IMR-90 (cell line): ENCODE data around the gene UNC50. TPM values are rescaled to one million over a fixed set of nuclear protein-coding genes. Genes with fewer than 3 reads are reported as not detected.

Source experiments
- ATAC-seq: fragments of 200-7000 bp; cut with Tn5 transposase; 2 replicates; pipeline ENCODE4 v1.9.1; 2020; ENCODE audit warnings: low read depth, mild to moderate bottlenecking, moderate library complexity
- BruUV-seq: library from RNA; stranded (reverse); fragments of 400-500 nt; replicated peaks from 2 replicates; lab custom pipeline; 2021; lab: Mats Ljungman, UMichigan
- CTCF ChIA-PET: fragments of 300-600 bp; formaldehyde crosslinking; extraction: SDS; loops from one replicate; lab custom pipeline; 2021; ENCODE audit warnings: antibody characterized with exemption; lab: Yijun Ruan, JAX
- POLR2A ChIA-PET: fragments of 300-600 bp; sonication (Branson Sonifier 250); formaldehyde crosslinking; loops from one replicate; lab custom pipeline; 2022; ENCODE audit warnings: antibody characterized with exemption; ENCODE audit not compliant: unreplicated experiment; lab: Charles Lee
- DNase-seq: peaks from one replicate; pipeline ENCODE4 v3.0.0; 2013
- H2AFZ ChIP-seq: replicated peaks from 2 replicates; pipeline ENCODE3; 2013; ENCODE audit warnings: low read length, mild to moderate bottlenecking; ENCODE audit not compliant: poor library complexity
- H2AK5ac ChIP-seq: 2 replicates; pipeline ENCODE4 v1.6.1; 2013; ENCODE audit warnings: low read depth, low read length, inconsistent platforms
- H2AK9ac ChIP-seq: replicated peaks from 2 replicates; pipeline ENCODE3; 2013; ENCODE audit warnings: mild to moderate bottlenecking, low read depth, low read length, moderate library complexity; ENCODE audit not compliant: poor library complexity
- H2BK120ac ChIP-seq: 2 replicates; pipeline ENCODE4 v1.6.1; 2013; ENCODE audit warnings: low read depth, low read length, inconsistent platforms
- H2BK15ac ChIP-seq: 3 replicates; pipeline ENCODE4 v1.6.1; 2013; ENCODE audit warnings: low read depth, low read length, inconsistent platforms
- H2BK20ac ChIP-seq: 2 replicates; pipeline ENCODE4 v1.6.1; 2013; ENCODE audit warnings: low read depth, mild to moderate bottlenecking, inconsistent platforms, low read length, moderate library complexity
- H2BK5ac ChIP-seq: 2 replicates; pipeline ENCODE4 v1.6.1; 2013; ENCODE audit warnings: mild to moderate bottlenecking, low read depth, low read length, inconsistent platforms; ENCODE audit not compliant: poor library complexity, severe bottlenecking
- H3K14ac ChIP-seq: replicated peaks from 2 replicates; pipeline ENCODE4 v1.6.1; 2013; ENCODE audit warnings: low read depth, low read length, inconsistent platforms
- H3K18ac ChIP-seq: 2 replicates; pipeline ENCODE4 v1.6.1; 2013; ENCODE audit warnings: low read depth, low read length, control low read depth
- H3K23ac ChIP-seq: 2 replicates; pipeline ENCODE4 v1.6.1; 2013; ENCODE audit warnings: low read depth, low read length, inconsistent platforms
- H3K27ac ChIP-seq: 2 replicates; pipeline ENCODE4 v1.5.1; 2013; ENCODE audit warnings: mild to moderate bottlenecking, control low read depth, low read length; ENCODE audit not compliant: insufficient read depth
- H3K27me3 ChIP-seq: 2 replicates; pipeline ENCODE4 v1.6.1; 2013; ENCODE audit warnings: low read length; ENCODE audit not compliant: control insufficient read depth, insufficient read depth
- H3K36me3 ChIP-seq: 2 replicates; pipeline ENCODE4 v1.6.1; 2013; ENCODE audit warnings: low read length, mixed read lengths; ENCODE audit not compliant: control insufficient read depth, insufficient read depth
- H3K4ac ChIP-seq: 2 replicates; pipeline ENCODE4 v1.6.1; 2013; ENCODE audit warnings: low read depth, low read length, inconsistent platforms
- H3K4me1 ChIP-seq: 2 replicates; pipeline ENCODE4 v1.6.1; 2013; ENCODE audit warnings: low read length, mixed read lengths; ENCODE audit not compliant: control insufficient read depth, insufficient read depth
- H3K4me2 ChIP-seq: 2 replicates; pipeline ENCODE4 v1.6.1; 2013; ENCODE audit warnings: low read depth, mild to moderate bottlenecking, control low read depth, low read length, moderate library complexity
- H3K4me3 ChIP-seq: 2 replicates; pipeline ENCODE4 v1.5.1; 2013; ENCODE audit warnings: low read depth, mild to moderate bottlenecking, control low read depth, low read length, moderate library complexity; ENCODE audit not compliant: insufficient read depth
- H3K56ac ChIP-seq: 2 replicates; pipeline ENCODE4 v1.6.1; 2013; ENCODE audit warnings: low read length, inconsistent platforms; ENCODE audit not compliant: insufficient read depth; ENCODE audit errors: extremely low read depth
- H3K79me1 ChIP-seq, 2 experiments: 2 replicates each; pipeline ENCODE4 v1.6.1; 2013; ENCODE audit warnings: low read length in 2 of 2, inconsistent platforms in 1 of 2, low read depth in 1 of 2
- H3K9ac ChIP-seq: 2 replicates; pipeline ENCODE4 v1.6.1; 2013; ENCODE audit warnings: low read depth, low read length, control low read depth
- H3K9me1 ChIP-seq: 2 replicates; pipeline ENCODE4 v1.6.1; 2013; ENCODE audit warnings: low read length, inconsistent platforms; ENCODE audit not compliant: insufficient read depth
- H3K9me3 ChIP-seq: 2 replicates; pipeline ENCODE4 v1.6.1; 2013; ENCODE audit warnings: low read length; ENCODE audit not compliant: control insufficient read depth, insufficient read depth
- H4K20me1 ChIP-seq: 2 replicates; pipeline ENCODE4 v1.6.1; 2013; ENCODE audit warnings: low read length, inconsistent platforms; ENCODE audit not compliant: insufficient read depth
- H4K5ac ChIP-seq: 2 replicates; pipeline ENCODE4 v1.6.1; 2013; ENCODE audit warnings: mild to moderate bottlenecking, low read depth, low read length, control low read depth
- H4K8ac ChIP-seq, 2 experiments: 2 replicates each; pipeline ENCODE4 v1.6.1; 2013; ENCODE audit warnings: low read depth in 2 of 2, low read length in 2 of 2, control low read depth in 1 of 2, inconsistent platforms in 1 of 2
- H4K91ac ChIP-seq: 2 replicates; pipeline ENCODE4 v1.6.1; 2013; ENCODE audit warnings: low read depth, low read length, inconsistent platforms; ENCODE audit not compliant: insufficient read depth
- BHLHE40 ChIP-seq: fragments of 150-350 bp; IDR thresholded peaks from 2 replicates; pipeline ENCODE4 v1.6.1; 2016; ENCODE audit warnings: mild to moderate bottlenecking, low read depth, low read length
- CEBPB ChIP-seq: IDR thresholded peaks from 2 replicates; pipeline ENCODE4 v1.6.1; 2012; ENCODE audit warnings: low read depth, low read length, improper control_type of control experiment
- CHD1 ChIP-seq: IDR thresholded peaks from 2 replicates; pipeline ENCODE4 v1.6.1; 2012; ENCODE audit warnings: low read depth, low read length, improper control_type of control experiment
- CTCF ChIP-seq: conservative IDR thresholded peaks from 2 replicates; pipeline ENCODE4 v1.5.1; 2012; ENCODE audit warnings: mild to moderate bottlenecking, low read depth, low read length, improper control_type of control experiment
- ELK1 ChIP-seq: fragments of 150-350 bp; IDR thresholded peaks from 2 replicates; pipeline ENCODE4 v1.6.1; 2016; ENCODE audit warnings: low read depth, mild to moderate bottlenecking, low read length, moderate library complexity, borderline replicate concordance
- FOS ChIP-seq: fragments of 150-350 bp; IDR thresholded peaks from 2 replicates; pipeline ENCODE4 v1.6.1; 2016; ENCODE audit warnings: low read depth, low read length
- MAFK ChIP-seq: IDR thresholded peaks from 2 replicates; pipeline ENCODE4 v1.6.1; 2012; ENCODE audit warnings: low read depth, low read length, improper control_type of control experiment
- MAZ ChIP-seq: IDR thresholded peaks from 2 replicates; pipeline ENCODE4 v1.6.1; 2012; ENCODE audit warnings: low read depth, mild to moderate bottlenecking, low read length, improper control_type of control experiment, moderate library complexity, borderline replicate concordance
- MXI1 ChIP-seq: IDR thresholded peaks from 2 replicates; pipeline ENCODE4 v1.6.1; 2012; ENCODE audit warnings: low read depth, mild to moderate bottlenecking, low read length, moderate library complexity, borderline replicate concordance
- NFE2L2 ChIP-seq: fragments of 150-350 bp; IDR thresholded peaks from 2 replicates; pipeline ENCODE4 v1.6.1; 2016; ENCODE audit warnings: low read depth, mild to moderate bottlenecking, low read length
- POLR2A ChIP-seq: IDR thresholded peaks from 2 replicates; pipeline ENCODE4 v1.6.1; 2012; ENCODE audit warnings: mild to moderate bottlenecking, low read depth, low read length
- RAD21 ChIP-seq: IDR thresholded peaks from 2 replicates; pipeline ENCODE4 v1.6.1; 2012; ENCODE audit warnings: low read length, improper control_type of control experiment
- RCOR1 ChIP-seq: IDR thresholded peaks from 2 replicates; pipeline ENCODE4 v1.6.1; 2012; ENCODE audit warnings: mild to moderate bottlenecking, low read length, improper control_type of control experiment; ENCODE audit not compliant: insufficient replicate concordance
- RFX5 ChIP-seq: IDR thresholded peaks from 2 replicates; pipeline ENCODE4 v1.8.0; 2012; ENCODE audit warnings: low read depth, mild to moderate bottlenecking, low read length, moderate library complexity
- SMC3 ChIP-seq: fragments of 150-350 bp; IDR thresholded peaks from 2 replicates; pipeline ENCODE4 v1.6.1; 2016; ENCODE audit warnings: low read depth, mild to moderate bottlenecking, antibody characterized with exemption, low read length, moderate library complexity
- USF2 ChIP-seq: fragments of 150-350 bp; IDR thresholded peaks from 2 replicates; pipeline ENCODE4 v1.6.1; 2017; ENCODE audit warnings: mild to moderate bottlenecking, antibody characterized with exemption, low read length, low read depth
- WGBS, 2 experiments: methylation state at CpG; one replicate each; pipeline versions ENCODE4 v1.1.5 to v1.1.7; 2013; ENCODE audit warnings: missing lambda C conversion rate in 2 of 2; ENCODE audit not compliant: insufficient read length in 1 of 2; ENCODE audit errors: extremely low coverage in 2 of 2; 5-methylcytosine and 5-hydroxymethylcytosine counted together
- dilution Hi-C: fragments of 300-500 bp; cut with HindIII; formaldehyde crosslinking; loops from one replicate; pipeline ENCODE4 v1.14.3; 2018; ENCODE audit warnings: low sequenced_read_pairs; ENCODE audit not compliant: unreplicated experiment
- in situ Hi-C: fragments of 300-500 bp; cut with MboI; formaldehyde crosslinking; loops from 3 replicates; pipeline ENCODE4 v1.14.3; 2019; ENCODE audit warnings: low sequenced_read_pairs, inconsistent platforms, mixed read lengths
- intact Hi-C: fragments of 100-400 bp; cut with micrococcal nuclease; formaldehyde crosslinking; loops from 2 replicates; pipeline ENCODE4 v1.10.0; 2022
- polyA plus RNA-seq, 3 experiments: library from polyadenylated mRNA; depleted of rRNA; stranded (reverse); fragments of >200 nt; gene quantifications; 2 replicates each; pipeline ENCODE4 v1.2.3, GENCODE V29; 2012; ENCODE audit warnings: low replicate concordance in 1 of 3
- total RNA-seq: library from RNA; depleted of rRNA; stranded (reverse); fragments of >200 nt; gene quantifications from 2 replicates; pipeline ENCODE4 v1.2.3, GENCODE V29; 2012

Gene UNC50
- total and polyA plus RNA-seq, 2 of the 4 experiments (the other 2 are of a cell fraction) = 18.3 to 34.1 TPM

- Histone ChIP-seq H2BK15ac (no peak overlapping the region), H3K23ac (no peak overlapping the region), H3K4ac (no peak overlapping the region), H3K9ac (no peak overlapping the region), H4K91ac (no peak overlapping the region), H3K56ac (no peak overlapping the region), H3K79me1 (no peaks in the 10 kb centered on the region), H2AFZ (peak overlapping the region; percentile 29), H4K5ac (no peak overlapping the region), H3K9me1 (no peaks in the 10 kb centered on the region; the same call in 1 of the 2 replicates), H3K4me1 (no peaks in the 10 kb centered on the region), H3K27me3 (no peaks in the 10 kb centered on the region), H2BK120ac (no peak overlapping the region), H2AK5ac (no peak overlapping the region), H3K14ac (no peak overlapping the region), H2AK9ac (no peak overlapping the region), H3K4me2 (no peak overlapping the region), H3K36me3 (peaks cover 23% of the 10 kb centered on the region), H3K18ac (no peak overlapping the region), H2BK20ac (no peak overlapping the region), H3K4me3 (no peak overlapping the region), H4K20me1 (no peaks in the 10 kb centered on the region), H3K27ac (no peak overlapping the region), H4K8ac (no peak overlapping the region), H3K9me3 (no peaks in the 10 kb centered on the region), H2BK5ac (no peak overlapping the region)
- POLR2A ChIA-PET = no interaction called here
- intact Hi-C loops (no loop called here), in situ Hi-C loops (no loop called here), dilution Hi-C loops (no loop called here)
- TF ChIP-seq CEBPB (no peak), USF2 (no peak), MXI1 (no peak), POLR2A (no peak), RFX5 (no peak), MAFK (no peak), SMC3 (no peak), CHD1 (no peak), NFE2L2 (no peak), CTCF (no peak), ELK1 (no peak), RCOR1 (no peak), BHLHE40 (no peak), RAD21 (no peak), MAZ (no peak), FOS (no peak)
- no peak for ATAC-seq
- no peak for DNase-seq
- BruUV-seq = no TSS peak
- CTCF ChIA-PET = no interaction called here
- WGBS, 2 experiments = 95% methylated on average over 14 of the region's 22 CpGs; no CpG with 5 or more reads in 1 of the 2 experiments
Observed at GRCh38 chr2:98576666-98577312, 31.6 kb upstream of the UNC50 start.
